K562 (cell line): ENCODE measurements around the gene PCARE. TPM values are rescaled to one million over a fixed set of nuclear protein-coding genes. Genes with fewer than 3 reads are reported as not detected.

Source experiments
- ATAC-seq: fragments of 200-7000 bp; cut with Tn5 transposase; 3 replicates; pipeline ENCODE4 v1.9.1; 2020; ENCODE audit warnings: moderate library complexity
- BruUV-seq: library from RNA; stranded (reverse); fragments of 400-500 nt; replicated peaks from 2 replicates; lab custom pipeline; 2021; lab: Mats Ljungman, UMichigan
- CTCF ChIA-PET: fragments of 300-600 bp; formaldehyde crosslinking; extraction: SDS; loops from one replicate; lab custom pipeline; 2021; ENCODE audit warnings: low intra/inter-chr PET ratio; lab: Yijun Ruan, JAX
- POLR2A ChIA-PET: fragments of 300-600, 350-650 bp; sonication (Branson Sonifier 250); formaldehyde crosslinking; extraction: SDS; loops from one replicate; lab custom pipeline; 2021; ENCODE audit warnings: antibody characterized with exemption, inconsistent platforms; lab: Yijun Ruan, JAX
- DNase-seq, 4 experiments: peaks; one replicate each; pipeline versions ENCODE4 v3.0.0 to v3.0.0-alpha.2; 2011 to 2018; ENCODE audit warnings: low spot score in 3 of 4, mixed read lengths in 3 of 4; ENCODE audit errors: extremely low read depth in 1 of 4
- FAIRE-seq: peaks from 2 replicates; lab custom pipeline; 2011; peaks lifted over from hg19 to GRCh38; lab: Jason Lieb, UNC
- H2AFZ ChIP-seq: 2 replicates; pipeline ENCODE4 v1.6.0; 2011; ENCODE audit warnings: low read depth, low read length, control low read depth, inconsistent platforms
- H3K27ac ChIP-seq: fragments of 200-600 bp; 3 replicates; pipeline ENCODE4 v1.8.0; 2011; ENCODE audit warnings: low read depth, mild to moderate bottlenecking, control low read depth, inconsistent platforms, low read length, moderate library complexity, mixed read lengths; ENCODE audit errors: extremely low read depth
- H3K27me3 ChIP-seq, 2 experiments: fragments of 300-600 bp in 1 of 2; 2 replicates in 1 of 2; 3 replicates in 1 of 2; pipeline versions ENCODE4 v1.6.0 to v1.8.0; 2011; ENCODE audit warnings: inconsistent platforms in 2 of 2, low read length in 2 of 2, mild to moderate bottlenecking in 1 of 2, mixed read lengths in 1 of 2, moderate library complexity in 1 of 2; ENCODE audit not compliant: control insufficient read depth in 2 of 2, insufficient read depth in 2 of 2
- H3K36me3 ChIP-seq: fragments of 300-600 bp; 3 replicates; pipeline ENCODE4 v1.8.0; 2011; ENCODE audit warnings: mild to moderate bottlenecking, low read length, inconsistent platforms; ENCODE audit not compliant: control insufficient read depth, insufficient read depth
- H3K4me1 ChIP-seq, 2 experiments: fragments of 200-600 bp in 1 of 2; replicated peaks in 1 of 2; 2 replicates in 1 of 2; 3 replicates in 1 of 2; pipeline versions ENCODE4 v1.5.1 to v1.8.0; 2011; ENCODE audit warnings: inconsistent platforms in 2 of 2, low read length in 2 of 2, mild to moderate bottlenecking in 1 of 2, mixed read lengths in 1 of 2, moderate library complexity in 1 of 2; ENCODE audit not compliant: control insufficient read depth in 2 of 2, insufficient read depth in 2 of 2
- H3K4me2 ChIP-seq: 2 replicates; pipeline ENCODE4 v1.6.1; 2011; ENCODE audit warnings: low read length, control low read depth, inconsistent platforms, mixed read lengths; ENCODE audit not compliant: insufficient read depth
- H3K4me3 ChIP-seq: fragments of 200-600 bp; sonication (generic), shearing (Covaris generic); 2 replicates; pipeline ENCODE4 v1.5.1; 2016; ENCODE audit warnings: control low read depth, inconsistent platforms
- H3K79me2 ChIP-seq: fragments of 200-600 bp; 3 replicates; pipeline ENCODE4 v1.8.0; 2011; ENCODE audit warnings: low read length, inconsistent platforms; ENCODE audit not compliant: control insufficient read depth, insufficient read depth
- H3K9ac ChIP-seq, 2 experiments: 2 replicates each; pipeline versions ENCODE4 v1.6.0 to v1.6.1; 2011; ENCODE audit warnings: low read depth in 2 of 2, low read length in 2 of 2, control low read depth in 1 of 2, inconsistent platforms in 1 of 2, mild to moderate bottlenecking in 1 of 2, mixed read lengths in 1 of 2; ENCODE audit not compliant: insufficient read depth in 1 of 2
- H3K9me1 ChIP-seq: one replicate; pipeline ENCODE4 v1.6.0; 2011; ENCODE audit warnings: inconsistent platforms, mild to moderate bottlenecking, low read length, moderate library complexity; ENCODE audit not compliant: control insufficient read depth, insufficient read depth
- H3K9me3 ChIP-seq: replicated peaks from 2 replicates; pipeline ENCODE4 v1.5.1; 2011; ENCODE audit warnings: low read depth, low read length, inconsistent platforms; ENCODE audit not compliant: control insufficient read depth, insufficient read depth
- H4K20me1 ChIP-seq: replicated peaks from 2 replicates; pipeline ENCODE4 v1.6.1; 2011; ENCODE audit warnings: low read length, inconsistent platforms, mixed read lengths; ENCODE audit not compliant: control insufficient read depth, insufficient read depth
- BCL6 ChIP-seq: fragments of 250-450 bp; sonication (Bioruptor Pico); IDR thresholded peaks from 2 replicates; pipeline ENCODE4 v1.4.0; 2020
- CEBPB ChIP-seq: fragments of 450-650 bp; IDR thresholded peaks from 2 replicates; pipeline ENCODE4 v1.6.1; 2016; ENCODE audit warnings: missing genetic modification characterization, missing compliant biosample characterization
- CREB1 ChIP-seq, 2 experiments: sonication (generic) in 1 of 2; formaldehyde crosslinking in 1 of 2; IDR thresholded peaks; 2 replicates each; pipeline versions ENCODE4 v1.6.1 to v1.8.0; 2012 to 2022; ENCODE audit warnings: inconsistent platforms in 1 of 2, mild to moderate bottlenecking in 1 of 2, missing genetic modification reagents in 1 of 2, moderate library complexity in 1 of 2
- HMGN3 ChIP-seq: IDR thresholded peaks from 2 replicates; pipeline ENCODE4 v1.6.1; 2011; ENCODE audit warnings: borderline replicate concordance, low read depth, mild to moderate bottlenecking, mixed read lengths, low read length; ENCODE audit not compliant: insufficient read length; ENCODE audit errors: extremely low read depth
- KLF6 ChIP-seq: fragments of 250-450 bp; sonication (Bioruptor Pico); IDR thresholded peaks from 2 replicates; pipeline ENCODE4 v1.4.0; 2020; ENCODE audit warnings: mild to moderate bottlenecking, moderate library complexity, borderline replicate concordance
- POLR2B ChIP-seq: fragments of 450-650 bp; IDR thresholded peaks from 2 replicates; pipeline ENCODE4 v1.6.1; 2018; ENCODE audit warnings: low read depth; ENCODE audit not compliant: partially characterized antibody
- SRSF1 ChIP-seq: fragments of 200-400 bp; formaldehyde crosslinking; IDR thresholded peaks from 2 replicates; pipeline ENCODE4 v1.6.1; 2017; ENCODE audit warnings: mild to moderate bottlenecking, low read depth, low read length, moderate library complexity
- USF2 ChIP-seq: sonication (generic); formaldehyde crosslinking; IDR thresholded peaks from 2 replicates; pipeline ENCODE4 v1.5.0; 2020; ENCODE audit warnings: missing genetic modification reagents
- ZBTB12 ChIP-seq: fragments of 250-450 bp; sonication (Bioruptor Pico); IDR thresholded peaks from 2 replicates; pipeline ENCODE4 v1.4.0; 2020
- ZNF311 ChIP-seq: fragments of 250-450 bp; sonication (Bioruptor Pico); IDR thresholded peaks from 2 replicates; pipeline ENCODE4 v1.4.0; 2020; ENCODE audit warnings: mild to moderate bottlenecking, moderate library complexity
- ZNF780A ChIP-seq: fragments of 250-450 bp; sonication (Bioruptor Pico); IDR thresholded peaks from 2 replicates; pipeline ENCODE4 v1.5.0; 2021; ENCODE audit warnings: mild to moderate bottlenecking
- ZNF79 ChIP-seq: fragments of 250-450 bp; sonication (Bioruptor Pico); IDR thresholded peaks from 2 replicates; pipeline ENCODE4 v1.4.0; 2020; ENCODE audit warnings: low read depth, mild to moderate bottlenecking, moderate library complexity
- WGBS: fragments of 100-300 bp; shearing (Covaris generic); methylation state at CpG from one replicate; pipeline ENCODE4 v1.1.6; 2016; ENCODE audit warnings: low coverage, mixed read lengths; ENCODE audit not compliant: insufficient coverage; ENCODE audit errors: missing lambda C conversion rate; 5-methylcytosine and 5-hydroxymethylcytosine counted together
- in situ Hi-C: fragments of 300-500 bp; cut with MboI; formaldehyde crosslinking; loops from 4 replicates; pipeline ENCODE4 v1.15.0; 2018; ENCODE audit warnings: inconsistent platforms, mixed read lengths
- intact Hi-C: fragments of 100-400 bp; cut with micrococcal nuclease; formaldehyde crosslinking; loops from 2 replicates; pipeline ENCODE4 v1.14.2; 2022
- polyA plus RNA-seq, 8 experiments: library from polyadenylated mRNA; depleted of rRNA in 4 of 8; stranded (reverse) in 5 of 8; unstranded in 3 of 8; fragments of >200 nt; fragmentation: Nextera tagmentation in 2 of 8; fragmentation: Illumina TruSeq in 1 of 8; extraction: Ambion mirVana in 2 of 8; extraction: Trizol in 1 of 8; gene quantifications; 2 replicates each; pipeline versions ENCODE4 v1.2.1 to v1.2.3, GENCODE V29; 2011 to 2014; ENCODE audit warnings: inconsistent platforms in 1 of 8, missing spikeins in 1 of 8
- total RNA-seq, 7 experiments: library from RNA; depleted of rRNA in 6 of 7; stranded (reverse); fragments of >200 nt in 6 of 7; fragmentation: Illumina TruSeq in 2 of 7; extraction: Trizol in 2 of 7; gene quantifications; 2 replicates each; pipeline versions ENCODE4 v1.2.1 to v1.2.3, GENCODE V29; 2011 to 2021; ENCODE audit warnings: low replicate concordance in 1 of 7

The PCARE gene
- total and polyA plus RNA-seq, 9 of the 15 experiments (the other 6 are each of a cell fraction or from before 2014, with no cell fraction given): not detected

- CTCF ChIA-PET: no interaction called here
- POLR2A ChIA-PET: interaction anchor here (1.0 to 1.1 kb wide), 2 partner anchors 9 to 31 kb away, joined by 3 read pairs; no protein-coding TSS in a partner anchor
- H3K4me1 ChIP-seq: no peaks in the 10 kb centered on the region
- H4K20me1 ChIP-seq: no peaks in the 10 kb centered on the region
- intact Hi-C loops (loop anchor here (10.0 kb wide), 1 partner anchor 122 kb away; no protein-coding TSS in a partner anchor), in situ Hi-C loops (no loop called here)
- H3K27me3 ChIP-seq: peaks cover 6 to 50% of the 10 kb centered on the region in 2 experiments; a peak in 4 of 5 replicates
- H3K36me3 ChIP-seq: no peaks in the 10 kb centered on the region
- DNase-seq (no peak), FAIRE-seq (no peak), ATAC-seq (no peak)
- H3K4me3 ChIP-seq: no peak overlapping the region
- BruUV-seq: no TSS peak
- H3K9me3 ChIP-seq: no peaks in the 10 kb centered on the region
- no peak overlapping the region for H2AFZ ChIP-seq
- WGBS: 3% methylated on average over 12 of the region's 12 CpGs
- no peaks in the 10 kb centered on the region for H3K9me1 ChIP-seq
- no peak for TF ChIP-seq ZNF79 (CRISPR knock-in tag)
- no peak for TF ChIP-seq ZNF311 (CRISPR knock-in tag)
- TF ChIP-seq CEBPB (tag): no peak
- TF ChIP-seq HMGN3: no peak
- TF ChIP-seq ZBTB12 (CRISPR knock-in tag): no peak
- TF ChIP-seq ZNF780A (CRISPR knock-in tag): no peak
- no peak for TF ChIP-seq SRSF1
- TF ChIP-seq BCL6 (CRISPR knock-in tag): no peak
- no peak for TF ChIP-seq USF2 (CRISPR knock-in tag)
- no peak for TF ChIP-seq POLR2B
- no peak for TF ChIP-seq CREB1 (IDR thresholded peaks at IDR 0.05)
- TF ChIP-seq CREB1 (CRISPR knock-in tag; IDR thresholded peaks at IDR 0.05): no peak
- TF ChIP-seq KLF6 (CRISPR knock-in tag): no peak
- H3K79me2 ChIP-seq: no peaks in the 10 kb centered on the region
- H3K4me2 ChIP-seq: no peak overlapping the region
- no peak overlapping the region for H3K27ac ChIP-seq
- H3K9ac ChIP-seq: no peak overlapping the region
These were observed 1.2 kb downstream of the PCARE start for GRCh38 chr2:29072971-29073725.
